ENCODE measurements around the gene IP6K3.

DNA sequence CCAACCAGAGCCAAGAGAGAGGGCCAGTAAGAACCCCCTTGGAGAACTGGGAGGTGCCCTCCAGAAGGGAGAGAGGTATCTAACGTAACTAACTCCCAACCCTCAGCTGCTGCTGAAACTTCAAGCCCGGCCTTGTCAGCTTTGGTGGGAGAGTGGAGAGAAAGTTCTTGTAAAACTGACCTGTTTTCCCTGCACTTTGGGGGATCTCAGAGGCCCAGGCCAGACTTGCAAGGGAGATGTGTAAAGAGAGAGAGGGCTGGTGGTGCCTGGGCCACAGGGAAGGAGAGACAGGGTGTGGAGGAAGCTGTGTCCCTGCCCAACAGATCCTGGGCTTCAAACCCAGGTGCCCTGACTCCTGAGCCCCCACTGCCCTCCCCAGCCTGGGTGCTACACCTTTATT, 17.3 kb upstream of the IP6K3 start:
- TF ChIP-seq, protein P1, sequence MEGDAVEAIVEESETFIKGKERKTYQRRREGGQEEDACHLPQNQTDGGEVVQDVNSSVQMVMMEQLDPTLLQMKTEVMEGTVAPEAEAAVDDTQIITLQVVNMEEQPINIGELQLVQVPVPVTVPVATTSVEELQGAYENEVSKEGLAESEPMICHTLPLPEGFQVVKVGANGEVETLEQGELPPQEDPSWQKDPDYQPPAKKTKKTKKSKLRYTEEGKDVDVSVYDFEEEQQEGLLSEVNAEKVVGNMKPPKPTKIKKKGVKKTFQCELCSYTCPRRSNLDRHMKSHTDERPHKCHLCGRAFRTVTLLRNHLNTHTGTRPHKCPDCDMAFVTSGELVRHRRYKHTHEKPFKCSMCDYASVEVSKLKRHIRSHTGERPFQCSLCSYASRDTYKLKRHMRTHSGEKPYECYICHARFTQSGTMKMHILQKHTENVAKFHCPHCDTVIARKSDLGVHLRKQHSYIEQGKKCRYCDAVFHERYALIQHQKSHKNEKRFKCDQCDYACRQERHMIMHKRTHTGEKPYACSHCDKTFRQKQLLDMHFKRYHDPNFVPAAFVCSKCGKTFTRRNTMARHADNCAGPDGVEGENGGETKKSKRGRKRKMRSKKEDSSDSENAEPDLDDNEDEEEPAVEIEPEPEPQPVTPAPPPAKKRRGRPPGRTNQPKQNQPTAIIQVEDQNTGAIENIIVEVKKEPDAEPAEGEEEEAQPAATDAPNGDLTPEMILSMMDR (IDR thresholded peaks at IDR 0.05; ENCODE audit: low read depth, low read length), result no peak
- no peak for TF ChIP-seq EZH2phosphoT487 (IDR thresholded peaks at IDR 0.05; ENCODE audit: low read depth)

All from OCI-LY3 (cell line).